GM23338 (cell line): Measurements from ENCODE around the gene RELL2. TPM values are rescaled to one million over a fixed set of nuclear protein-coding genes. Genes with fewer than 3 reads are reported as not detected.
"Not testable (repeated sequence)": the region's sequence is repeated elsewhere in the genome, so short reads cannot be mapped to it uniquely, and the experiment has no call there.

Experiments used
- ATAC-seq: fragments of 200-7000 bp; cut with Tn5 transposase; 3 replicates; pipeline ENCODE4 v1.9.1; 2020
- DNase-seq: peaks from one replicate; pipeline ENCODE4 v3.0.0-alpha.2; 2015; ENCODE audit warnings: low spot score
- H2AFZ ChIP-seq: fragments of 200-600 bp; sonication (generic); 2 replicates; pipeline ENCODE4 v1.8.0; 2016; ENCODE audit warnings: antibody characterized with exemption, mild to moderate bottlenecking, moderate library complexity
- H3F3A ChIP-seq: fragments of 200-600 bp; sonication (generic); replicated peaks from 2 replicates; pipeline ENCODE4 v1.8.0; 2017; ENCODE audit warnings: antibody characterized with exemption, mixed run types, low read depth
- H3K27ac ChIP-seq: fragments of 200-600 bp; sonication (generic); 2 replicates; pipeline ENCODE4 v1.6.1; 2016; ENCODE audit warnings: low read depth
- H3K27me3 ChIP-seq: fragments of 200-600 bp; sonication (generic); 2 replicates; pipeline ENCODE4 v1.8.0; 2016; ENCODE audit warnings: mild to moderate bottlenecking, mixed run types, moderate library complexity; ENCODE audit not compliant: insufficient read depth
- H3K36me3 ChIP-seq: fragments of 200-600 bp; sonication (generic); 2 replicates; pipeline ENCODE4 v1.8.0; 2016; ENCODE audit warnings: mild to moderate bottlenecking; ENCODE audit not compliant: insufficient read depth
- H3K4me1 ChIP-seq: fragments of 200-600 bp; sonication (generic); 2 replicates; pipeline ENCODE4 v1.8.0; 2016; ENCODE audit warnings: mild to moderate bottlenecking, moderate library complexity; ENCODE audit not compliant: insufficient read depth
- H3K4me2 ChIP-seq: fragments of 200-600 bp; sonication (generic); 2 replicates; pipeline ENCODE4 v1.7.1; 2017; ENCODE audit warnings: mixed run types
- H3K4me3 ChIP-seq: fragments of 200-600 bp; sonication (generic); 2 replicates; pipeline ENCODE4 v1.6.1; 2016; ENCODE audit warnings: mixed run types
- H3K79me2 ChIP-seq: fragments of 200-600 bp; sonication (generic); replicated peaks from 2 replicates; pipeline ENCODE4 v1.8.0; 2017; ENCODE audit warnings: mild to moderate bottlenecking; ENCODE audit not compliant: insufficient read depth
- H3K9me2 ChIP-seq: fragments of 200-600 bp; sonication (generic); 2 replicates; pipeline ENCODE4 v1.8.0; 2017; ENCODE audit not compliant: insufficient read depth
- H4K20me1 ChIP-seq: fragments of 200-600 bp; sonication (generic); replicated peaks from 2 replicates; pipeline ENCODE4 v1.8.0; 2017; ENCODE audit warnings: mild to moderate bottlenecking; ENCODE audit not compliant: insufficient read depth
- H3K27ac Mint-ChIP-seq: 2 replicates; pipeline ENCODE4 v1.8.0; 2020; ENCODE audit warnings: inconsistent platforms, mild to moderate bottlenecking, moderate library complexity, mixed read lengths
- H3K27me3 Mint-ChIP-seq: 3 replicates; pipeline ENCODE4 v1.8.0; 2022; ENCODE audit warnings: low read depth, mild to moderate bottlenecking, moderate library complexity, mixed read lengths, inconsistent platforms; ENCODE audit not compliant: insufficient read depth, poor library complexity
- H3K36me3 Mint-ChIP-seq: 3 replicates; pipeline ENCODE4 v1.8.0; 2021; ENCODE audit warnings: low read depth, mild to moderate bottlenecking, inconsistent platforms, moderate library complexity, mixed read lengths
- H3K4me1 Mint-ChIP-seq: 3 replicates; pipeline ENCODE4 v1.8.0; 2020; ENCODE audit warnings: mild to moderate bottlenecking, inconsistent platforms, mixed read lengths
- H3K4me3 Mint-ChIP-seq: 3 replicates; pipeline ENCODE4 v1.8.0; 2021; ENCODE audit warnings: moderate library complexity, mild to moderate bottlenecking, inconsistent platforms, mixed read lengths
- H3K9me3 Mint-ChIP-seq: 3 replicates; pipeline ENCODE4 v1.8.0; 2020; ENCODE audit warnings: moderate library complexity, mild to moderate bottlenecking, inconsistent platforms, mixed read lengths
- CTCF ChIP-seq, 2 experiments: fragments of 200-600 bp in 1 of 2; sonication (generic) in 1 of 2; conservative IDR thresholded peaks; 2 replicates each; pipeline versions ENCODE4 v1.5.1 to v1.6.1; 2016 to 2017; ENCODE audit warnings: antibody characterized with exemption in 2 of 2, low read depth in 2 of 2, mild to moderate bottlenecking in 2 of 2, moderate library complexity in 1 of 2
- EZH2 ChIP-seq: fragments of 200-600 bp; sonication (generic); IDR thresholded peaks from one replicate; pipeline ENCODE4 v1.8.0; 2017; ENCODE audit warnings: antibody characterized with exemption, mild to moderate bottlenecking, low read depth; ENCODE audit not compliant: unreplicated experiment
- EZH2phosphoT487 ChIP-seq: fragments of 200-600 bp; sonication (generic); IDR thresholded peaks from one replicate; pipeline ENCODE4 v1.8.1; 2018; ENCODE audit warnings: antibody characterized with exemption; ENCODE audit not compliant: unreplicated experiment
- JUNB ChIP-seq: IDR thresholded peaks from one replicate; pipeline ENCODE4 v1.6.1; 2016; ENCODE audit warnings: antibody characterized with exemption; ENCODE audit not compliant: unreplicated experiment
- NANOG ChIP-seq: IDR thresholded peaks from 2 replicates; pipeline ENCODE4 v1.6.1; 2016; ENCODE audit warnings: antibody characterized with exemption, borderline replicate concordance
- STAT1 ChIP-seq: IDR thresholded peaks from one replicate; pipeline ENCODE4 v1.6.1; 2016; ENCODE audit warnings: antibody characterized with exemption; ENCODE audit not compliant: unreplicated experiment
- ZNF114 ChIP-seq: fragments of 250-450 bp; sonication (Bioruptor Pico); IDR thresholded peaks from 2 replicates; pipeline ENCODE4 v1.5.0; 2020; ENCODE audit warnings: mild to moderate bottlenecking, moderate library complexity
- ZNF331 ChIP-seq: fragments of 250-450 bp; sonication (Bioruptor Pico); IDR thresholded peaks from 2 replicates; pipeline ENCODE4 v1.5.0; 2020; ENCODE audit warnings: low read depth, mild to moderate bottlenecking, moderate library complexity
- polyA plus RNA-seq: library from polyadenylated mRNA; unstranded; fragments of >200 nt; fragmentation: Nextera tagmentation; extraction: Ambion mirVana; gene quantifications from 2 replicates; pipeline ENCODE4 v1.2.1, GENCODE V29; 2016
- total RNA-seq: library from RNA; depleted of rRNA; stranded (reverse); fragments of >200 nt; shearing (Covaris generic); gene quantifications from 2 replicates; pipeline ENCODE4 v1.2.3, GENCODE V29; 2014

The RELL2 gene
- total and polyA plus RNA-seq, 2 experiments from 2014 or later = 20.4 to 30.6 TPM

GRCh38 chr5:141608046-141608445, 28.8 kb upstream of the RELL2 start (continued):
- TF ChIP-seq EZH2 (no peak), EZH2phosphoT487 (no peak), JUNB (no peak), ZNF114 (CRISPR knock-in tag) (no peak), ZNF331 (CRISPR knock-in tag) (no peak), CTCF (conservative IDR thresholded peaks at IDR 0.05; ENCODE audit: low read depth in 2 of 2) (no peak), STAT1 (no peak)

- TF ChIP-seq NANOG = no peak
- Histone ChIP-seq H4K20me1 (peaks cover 22% of the 10 kb centered on the region), H3K27ac (no peak overlapping the region), H3K4me1 (peaks cover 6% of the 10 kb centered on the region), H3K9me2 (no peaks in the 10 kb centered on the region), H3K4me2 (no peak overlapping the region), H3K79me2 (peaks cover 100% of the 10 kb centered on the region), H3K27me3 (no peaks in the 10 kb centered on the region), H3F3A (no peaks in the 10 kb centered on the region), H3K36me3 (no peaks in the 10 kb centered on the region), H2AFZ (no peak overlapping the region), H3K4me3 (no peak overlapping the region)
- no peaks in the 10 kb centered on the region for H3K27me3 Mint-ChIP-seq
- no peak overlapping the region for H3K4me3 Mint-ChIP-seq
- DNase-seq (no peak), ATAC-seq (no peak)
- no peaks in the 10 kb centered on the region for H3K9me3 Mint-ChIP-seq
- no peak overlapping the region for H3K27ac Mint-ChIP-seq
- H3K36me3 Mint-ChIP-seq = peaks cover 4% of the 10 kb centered on the region; the same call in 1 of the 3 replicates
- peaks cover 16% of the 10 kb centered on the region for H3K4me1 Mint-ChIP-seq
These were observed 28.2 kb upstream of the RELL2 start for GRCh38 chr5:141608557-141608956.

GRCh38 chr5:141609044-141609443, 27.8 kb upstream of the RELL2 start:
- Histone ChIP-seq H3K79me2 (peaks cover 100% of the 10 kb centered on the region), H3K36me3 (no peaks in the 10 kb centered on the region), H3K4me3 (no peak overlapping the region), H3K4me1 (peaks cover 11% of the 10 kb centered on the region), H3K4me2 (no peak overlapping the region), H2AFZ (no peak overlapping the region), H3K27me3 (no peaks in the 10 kb centered on the region), H3K9me2 (no peaks in the 10 kb centered on the region), H4K20me1 (peaks cover 24% of the 10 kb centered on the region), H3K27ac (no peak overlapping the region), H3F3A (no peaks in the 10 kb centered on the region)
- H3K27ac Mint-ChIP-seq = no peak overlapping the region
- TF ChIP-seq ZNF331 (CRISPR knock-in tag) = no peak
- TF ChIP-seq EZH2phosphoT487 = no peak
- TF ChIP-seq JUNB = no peak
- peaks cover 20% of the 10 kb centered on the region for H3K4me1 Mint-ChIP-seq
- H3K27me3 Mint-ChIP-seq = no peaks in the 10 kb centered on the region
- ATAC-seq (no peak), DNase-seq (no peak)
- H3K4me3 Mint-ChIP-seq = no peak overlapping the region
- no peaks in the 10 kb centered on the region for H3K9me3 Mint-ChIP-seq
- peaks cover 4% of the 10 kb centered on the region; the same call in 1 of the 3 replicates for H3K36me3 Mint-ChIP-seq

- not testable (repeated sequence) for DNase-seq, H3K4me3 Mint-ChIP-seq, H3F3A ChIP-seq, H3K9me3 Mint-ChIP-seq, H3K36me3 Mint-ChIP-seq, H2AFZ ChIP-seq, H3K27me3 ChIP-seq, H3K27ac ChIP-seq, H3K9me2 ChIP-seq, H3K4me2 ChIP-seq, H3K36me3 ChIP-seq, H3K27ac Mint-ChIP-seq, H3K4me3 ChIP-seq, ATAC-seq, H3K27me3 Mint-ChIP-seq
- H4K20me1 ChIP-seq = peaks cover 27% of the 10 kb centered on the region
- peaks cover 20% of the 10 kb centered on the region for H3K4me1 ChIP-seq
- peaks cover 100% of the 10 kb centered on the region for H3K79me2 ChIP-seq
- H3K4me1 Mint-ChIP-seq = peaks cover 22% of the 10 kb centered on the region
These were observed 26.9 kb upstream of the RELL2 start for GRCh38 chr5:141609921-141610320.
